GM04503 (cell line): ENCODE data around the gene SETMAR.

Experiments used
- DNase-seq: peaks from one replicate; pipeline ENCODE4 v3.0.0-alpha.2; 2012; ENCODE audit warnings: low read depth

The SETMAR gene

GRCh38 chr3:4351164-4351855 is 48.1 kb downstream of the SETMAR start:
- no peak for DNase-seq

GRCh38 chr3:4351872-4352271 is 48.7 kb downstream of the SETMAR start:
- DNase-seq = no peak

- no peak for DNase-seq
Measured at GRCh38 chr3:4355401-4356219, 52.4 kb downstream of the SETMAR start.

GRCh38 chr3:4356220-4356540 is 53.0 kb downstream of the SETMAR start:
- no peak for DNase-seq

GRCh38 chr3:4356546-4357410 is 53.6 kb downstream of the SETMAR start:
- no peak for DNase-seq

GRCh38 chr3:4358273-4358672 is 55.1 kb downstream of the SETMAR start:
- no peak for DNase-seq

- DNase-seq = no peak
Measured at GRCh38 chr3:4359805-4360502, 56.8 kb downstream of the SETMAR start.

GRCh38 chr3:4360817-4361216 is 57.6 kb downstream of the SETMAR start:
- DNase-seq = no peak

GRCh38 chr3:4362523-4362922 is 59.4 kb downstream of the SETMAR start:
- DNase-seq = no peak
